Endothelial cell (in vitro differentiated cells): ENCODE results near the gene SRSF3. TPM values are rescaled to one million over a fixed set of nuclear protein-coding genes. Genes with fewer than 3 reads are reported as not detected.

Source experiments
- DNase-seq: peaks from one replicate; pipeline ENCODE4 v3.0.0; 2021; ENCODE audit warnings: low spot score
- H3K27ac Mint-ChIP-seq: one replicate; pipeline ENCODE4 v1.8.0; 2021; ENCODE audit warnings: mixed read lengths, inconsistent platforms; ENCODE audit not compliant: unreplicated experiment
- H3K27me3 Mint-ChIP-seq: one replicate; pipeline ENCODE4 v1.8.0; 2021; ENCODE audit warnings: mild to moderate bottlenecking, moderate library complexity, mixed read lengths, inconsistent platforms; ENCODE audit not compliant: unreplicated experiment
- H3K36me3 Mint-ChIP-seq: one replicate; pipeline ENCODE4 v1.8.0; 2021; ENCODE audit warnings: mild to moderate bottlenecking, low read depth, mixed read lengths, inconsistent platforms; ENCODE audit not compliant: unreplicated experiment
- H3K4me1 Mint-ChIP-seq: one replicate; pipeline ENCODE4 v1.8.0; 2021; ENCODE audit warnings: mild to moderate bottlenecking, mixed read lengths, inconsistent platforms; ENCODE audit not compliant: unreplicated experiment
- H3K4me3 Mint-ChIP-seq: one replicate; pipeline ENCODE4 v1.8.0; 2021; ENCODE audit warnings: mild to moderate bottlenecking, mixed read lengths, inconsistent platforms; ENCODE audit not compliant: unreplicated experiment
- H3K9me3 Mint-ChIP-seq: one replicate; pipeline ENCODE4 v1.8.0; 2021; ENCODE audit warnings: mixed read lengths, inconsistent platforms; ENCODE audit not compliant: unreplicated experiment
- CTCF ChIP-seq: fragments of 200-600 bp; sonication (generic); IDR thresholded peaks from one replicate; pipeline ENCODE4 v1.5.0; 2021; ENCODE audit warnings: antibody characterized with exemption; ENCODE audit not compliant: unreplicated experiment
- total RNA-seq: library from RNA; stranded (reverse); fragmentation: NEBNext Ultra II Directional; extraction: Animal tissue kit (Norgen Biotek cat#: 25700); gene quantifications from one replicate; pipeline ENCODE4 v1.2.1, GENCODE V29; 2021; ENCODE audit not compliant: unreplicated experiment

The SRSF3 gene
- total RNA-seq, 1 donor from 2014 or later = 289 TPM

- Mint-ChIP-seq H3K27ac (no peak overlapping the region), H3K36me3 (no peaks in the 10 kb centered on the region), H3K27me3 (no peaks in the 10 kb centered on the region), H3K9me3 (no peaks in the 10 kb centered on the region), H3K4me3 (no peak overlapping the region), H3K4me1 (peaks cover 18% of the 10 kb centered on the region)
- DNase-seq = no peak
- TF ChIP-seq CTCF = no peak
Measured at GRCh38 chr6:36625158-36625919, 31.2 kb downstream of the SRSF3 start.

GRCh38 chr6:36626636-36627035 is 32.5 kb downstream of the SRSF3 start:
- Mint-ChIP-seq H3K27ac (no peak overlapping the region), H3K4me1 (peaks cover 20% of the 10 kb centered on the region), H3K27me3 (no peaks in the 10 kb centered on the region), H3K36me3 (no peaks in the 10 kb centered on the region), H3K9me3 (no peaks in the 10 kb centered on the region), H3K4me3 (no peak overlapping the region)
- no peak for TF ChIP-seq CTCF
- no peak for DNase-seq

GRCh38 chr6:36627141-36627540 is 33.0 kb downstream of the SRSF3 start:
- TF ChIP-seq CTCF = no peak
- Mint-ChIP-seq H3K27me3 (no peaks in the 10 kb centered on the region), H3K27ac (no peak overlapping the region), H3K36me3 (no peaks in the 10 kb centered on the region), H3K4me1 (peaks cover 20% of the 10 kb centered on the region), H3K9me3 (no peaks in the 10 kb centered on the region), H3K4me3 (no peak overlapping the region)
- no peak for DNase-seq

GRCh38 chr6:36627801-36628246 is 33.7 kb downstream of the SRSF3 start:
- no peak for DNase-seq
- Mint-ChIP-seq H3K27ac (no peak overlapping the region), H3K4me3 (no peak overlapping the region), H3K4me1 (peaks cover 20% of the 10 kb centered on the region), H3K36me3 (no peaks in the 10 kb centered on the region), H3K27me3 (no peaks in the 10 kb centered on the region), H3K9me3 (no peaks in the 10 kb centered on the region)
- TF ChIP-seq CTCF = no peak

GRCh38 chr6:36629784-36630183 is 35.6 kb downstream of the SRSF3 start:
- no peaks in the 10 kb centered on the region for H3K36me3 Mint-ChIP-seq
- DNase-seq = no peak
- H3K27me3 Mint-ChIP-seq = no peaks in the 10 kb centered on the region
- no peak overlapping the region for H3K4me3 Mint-ChIP-seq
- no peak overlapping the region for H3K27ac Mint-ChIP-seq
- no peaks in the 10 kb centered on the region for H3K9me3 Mint-ChIP-seq
- no peak for TF ChIP-seq CTCF
- peaks cover 13% of the 10 kb centered on the region for H3K4me1 Mint-ChIP-seq
